Chondrocyte (in vitro differentiated cells): ENCODE measurements around the gene CD86. TPM values are rescaled to one million over a fixed set of nuclear protein-coding genes. Genes with fewer than 3 reads are reported as not detected.

Experiments used
- DNase-seq: peaks from one replicate; pipeline ENCODE4 v3.0.0; 2021; ENCODE audit warnings: mixed read lengths, low spot score
- H3K27ac Mint-ChIP-seq: one replicate; pipeline ENCODE4 v1.8.0; 2021; ENCODE audit warnings: mild to moderate bottlenecking, moderate library complexity, mixed read lengths; ENCODE audit not compliant: unreplicated experiment
- H3K27me3 Mint-ChIP-seq: 2 replicates; pipeline ENCODE4 v1.8.0; 2021; ENCODE audit warnings: low read depth, mixed read lengths
- H3K36me3 Mint-ChIP-seq: 2 replicates; pipeline ENCODE4 v1.8.0; 2021; ENCODE audit warnings: low read depth, mixed read lengths
- H3K4me1 Mint-ChIP-seq: 2 replicates; pipeline ENCODE4 v1.8.0; 2021; ENCODE audit warnings: low read depth, mild to moderate bottlenecking, mixed read lengths
- H3K4me3 Mint-ChIP-seq: one replicate; pipeline ENCODE4 v1.8.0; 2021; ENCODE audit warnings: mild to moderate bottlenecking, moderate library complexity, mixed read lengths; ENCODE audit not compliant: unreplicated experiment
- H3K9me3 Mint-ChIP-seq: 2 replicates; pipeline ENCODE4 v1.8.0; 2021; ENCODE audit warnings: low read depth, mixed read lengths
- CTCF ChIP-seq: fragments of 200-600 bp; sonication (generic); IDR thresholded peaks from 2 replicates; pipeline ENCODE4 v1.5.0; 2021; ENCODE audit warnings: antibody characterized with exemption, mild to moderate bottlenecking, moderate library complexity
- total RNA-seq: library from RNA; stranded (reverse); gene quantifications from 3 replicates; pipeline ENCODE4 v1.2.1, GENCODE V29; 2021

CD86 gene
- total RNA-seq, 1 donor from 2014 or later = not detected

GRCh38 chr3:122066331-122067213, 11.4 kb downstream of the CD86 start:
- no peak overlapping the region for H3K4me3 Mint-ChIP-seq
- no peak for TF ChIP-seq CTCF
- H3K9me3 Mint-ChIP-seq = no peaks in the 10 kb centered on the region
- H3K27me3 Mint-ChIP-seq = peaks cover 18% of the 10 kb centered on the region
- H3K4me1 Mint-ChIP-seq = no peaks in the 10 kb centered on the region
- H3K36me3 Mint-ChIP-seq = no peaks in the 10 kb centered on the region
- DNase-seq = no peak
- H3K27ac Mint-ChIP-seq = no peak overlapping the region

GRCh38 chr3:122067214-122067550, 12.0 kb downstream of the CD86 start:
- no peaks in the 10 kb centered on the region for H3K36me3 Mint-ChIP-seq
- H3K4me3 Mint-ChIP-seq = no peak overlapping the region
- no peaks in the 10 kb centered on the region for H3K9me3 Mint-ChIP-seq
- no peak for TF ChIP-seq CTCF
- no peak for DNase-seq
- peaks cover 16% of the 10 kb centered on the region for H3K27me3 Mint-ChIP-seq
- H3K27ac Mint-ChIP-seq = no peak overlapping the region
- no peaks in the 10 kb centered on the region for H3K4me1 Mint-ChIP-seq

- Mint-ChIP-seq H3K9me3 (no peaks in the 10 kb centered on the region), H3K4me1 (no peaks in the 10 kb centered on the region), H3K27me3 (peaks cover 14% of the 10 kb centered on the region), H3K36me3 (no peaks in the 10 kb centered on the region), H3K4me3 (no peak overlapping the region), H3K27ac (no peak overlapping the region)
- TF ChIP-seq CTCF = no peak
- DNase-seq = no peak
These were observed 12.6 kb downstream of the CD86 start for GRCh38 chr3:122067588-122068240.

GRCh38 chr3:122074621-122075265, 19.6 kb downstream of the CD86 start:
- DNase-seq = no peak
- no peaks in the 10 kb centered on the region for H3K36me3 Mint-ChIP-seq
- no peaks in the 10 kb centered on the region for H3K4me1 Mint-ChIP-seq
- peaks cover 2% of the 10 kb centered on the region for H3K9me3 Mint-ChIP-seq
- H3K27ac Mint-ChIP-seq = no peak overlapping the region
- TF ChIP-seq CTCF = no peak
- H3K27me3 Mint-ChIP-seq = peaks cover 14% of the 10 kb centered on the region
- no peak overlapping the region for H3K4me3 Mint-ChIP-seq

- DNase-seq = no peak
- H3K4me1 Mint-ChIP-seq = no peaks in the 10 kb centered on the region
- H3K4me3 Mint-ChIP-seq = no peak overlapping the region
- TF ChIP-seq CTCF = no peak
- H3K27ac Mint-ChIP-seq = no peak overlapping the region
- H3K36me3 Mint-ChIP-seq = no peaks in the 10 kb centered on the region
- peaks cover 2% of the 10 kb centered on the region for H3K9me3 Mint-ChIP-seq
- H3K27me3 Mint-ChIP-seq = peaks cover 18% of the 10 kb centered on the region
These were observed 21.5 kb downstream of the CD86 start for GRCh38 chr3:122076491-122077292.
